ENCODE results near the gene GAS2L1.

GAS2L1 gene

GRCh38 chr22:29331213-29331612 lies 24.8 kb downstream of the GAS2L1 start:
- Histone ChIP-seq H3K36me3 (ENCODE audit: control insufficient read depth, insufficient read depth, low read length, severe bottlenecking) (peaks cover 57% of the 10 kb centered on the region), H3K4me3 (ENCODE audit: low read length) (no peak overlapping the region), H3K9ac (ENCODE audit: low read length) (no peak overlapping the region), H3K27me3 (replicated peaks; ENCODE audit: control insufficient read depth, insufficient read depth, low read length) (no peaks in the 10 kb centered on the region), H3K4me1 (ENCODE audit: control insufficient read depth, insufficient read depth, low read length) (peaks cover 11% of the 10 kb centered on the region), H3K9me3 (ENCODE audit: control insufficient read depth, low read length) (no peaks in the 10 kb centered on the region)
- no peak for DNase-seq (ENCODE audit: low read depth)

- Histone ChIP-seq H3K4me3 (ENCODE audit: low read length) (no peak overlapping the region), H3K27me3 (replicated peaks; ENCODE audit: control insufficient read depth, insufficient read depth, low read length) (no peaks in the 10 kb centered on the region), H3K36me3 (ENCODE audit: control insufficient read depth, insufficient read depth, low read length, severe bottlenecking) (peaks cover 55% of the 10 kb centered on the region), H3K4me1 (ENCODE audit: control insufficient read depth, insufficient read depth, low read length) (peaks cover 14% of the 10 kb centered on the region), H3K9me3 (ENCODE audit: control insufficient read depth, low read length) (no peaks in the 10 kb centered on the region), H3K9ac (ENCODE audit: low read length) (no peak overlapping the region)
- no peak for DNase-seq (ENCODE audit: low read depth)
Observed at GRCh38 chr22:29331658-29332300, 25.3 kb downstream of the GAS2L1 start.

- Histone ChIP-seq H3K36me3 (ENCODE audit: control insufficient read depth, insufficient read depth, low read length, severe bottlenecking) (peaks cover 47% of the 10 kb centered on the region), H3K9me3 (ENCODE audit: control insufficient read depth, low read length) (no peaks in the 10 kb centered on the region), H3K9ac (ENCODE audit: low read length) (no peak overlapping the region)
Observed at GRCh38 chr22:29332886-29333496, 26.5 kb downstream of the GAS2L1 start.

GRCh38 chr22:29334148-29334547 lies 27.7 kb downstream of the GAS2L1 start:
- Histone ChIP-seq H3K4me1 (ENCODE audit: control insufficient read depth, insufficient read depth, low read length) (peaks cover 17% of the 10 kb centered on the region), H3K9ac (ENCODE audit: low read length) (no peak overlapping the region), H3K36me3 (ENCODE audit: control insufficient read depth, insufficient read depth, low read length, severe bottlenecking) (peaks cover 52% of the 10 kb centered on the region), H3K9me3 (ENCODE audit: control insufficient read depth, low read length) (no peaks in the 10 kb centered on the region), H3K27me3 (replicated peaks; ENCODE audit: control insufficient read depth, insufficient read depth, low read length) (no peaks in the 10 kb centered on the region), H3K4me3 (ENCODE audit: low read length) (no peak overlapping the region)
- no peak for DNase-seq (ENCODE audit: low read depth)

More at GRCh38 chr22:29332886-29333496, 26.5 kb downstream of the GAS2L1 start:
- no peaks in the 10 kb centered on the region for H3K27me3 ChIP-seq (replicated peaks; ENCODE audit: control insufficient read depth, insufficient read depth, low read length)
- no peak for DNase-seq (ENCODE audit: low read depth)
- H3K4me1 ChIP-seq (ENCODE audit: control insufficient read depth, insufficient read depth, low read length): peaks cover 17% of the 10 kb centered on the region
- H3K4me3 ChIP-seq (ENCODE audit: low read length): no peak overlapping the region

GRCh38 chr22:29334696-29335344 lies 28.4 kb downstream of the GAS2L1 start:
- H3K9ac ChIP-seq (ENCODE audit: low read length): no peak overlapping the region
- DNase-seq (ENCODE audit: low read depth): no peak
- H3K27me3 ChIP-seq (replicated peaks; ENCODE audit: control insufficient read depth, insufficient read depth, low read length): no peaks in the 10 kb centered on the region
- H3K4me3 ChIP-seq (ENCODE audit: low read length): no peak overlapping the region
- no peaks in the 10 kb centered on the region for H3K9me3 ChIP-seq (ENCODE audit: control insufficient read depth, low read length)
- peaks cover 50% of the 10 kb centered on the region for H3K36me3 ChIP-seq (ENCODE audit: control insufficient read depth, insufficient read depth, low read length, severe bottlenecking)
- H3K4me1 ChIP-seq (ENCODE audit: control insufficient read depth, insufficient read depth, low read length): peaks cover 17% of the 10 kb centered on the region

- Histone ChIP-seq H3K9ac (ENCODE audit: low read length) (no peak overlapping the region), H3K4me1 (ENCODE audit: control insufficient read depth, insufficient read depth, low read length) (peaks cover 15% of the 10 kb centered on the region), H3K9me3 (ENCODE audit: control insufficient read depth, low read length) (no peaks in the 10 kb centered on the region), H3K4me3 (ENCODE audit: low read length) (no peak overlapping the region), H3K27me3 (replicated peaks; ENCODE audit: control insufficient read depth, insufficient read depth, low read length) (no peaks in the 10 kb centered on the region), H3K36me3 (ENCODE audit: control insufficient read depth, insufficient read depth, low read length, severe bottlenecking) (peaks cover 55% of the 10 kb centered on the region)
- no peak for DNase-seq (ENCODE audit: low read depth)
Observed at GRCh38 chr22:29335656-29336055, 29.2 kb downstream of the GAS2L1 start.

- Histone ChIP-seq H3K27me3 (replicated peaks; ENCODE audit: control insufficient read depth, insufficient read depth, low read length) (no peaks in the 10 kb centered on the region), H3K4me1 (ENCODE audit: control insufficient read depth, insufficient read depth, low read length) (peaks cover 7% of the 10 kb centered on the region), H3K9me3 (ENCODE audit: control insufficient read depth, low read length) (no peaks in the 10 kb centered on the region), H3K4me3 (ENCODE audit: low read length) (no peak overlapping the region), H3K9ac (ENCODE audit: low read length) (no peak overlapping the region), H3K36me3 (ENCODE audit: control insufficient read depth, insufficient read depth, low read length, severe bottlenecking) (peaks cover 58% of the 10 kb centered on the region)
- no peak for DNase-seq (ENCODE audit: low read depth)
Observed at GRCh38 chr22:29336751-29337490, 30.5 kb downstream of the GAS2L1 start.

- no peak overlapping the region for H3K4me3 ChIP-seq (ENCODE audit: low read length)
- H3K9me3 ChIP-seq (ENCODE audit: control insufficient read depth, low read length): no peaks in the 10 kb centered on the region
- H3K36me3 ChIP-seq (ENCODE audit: control insufficient read depth, insufficient read depth, low read length, severe bottlenecking): peaks cover 67% of the 10 kb centered on the region
- no peak overlapping the region for H3K9ac ChIP-seq (ENCODE audit: low read length)
- peaks cover 7% of the 10 kb centered on the region for H3K4me1 ChIP-seq (ENCODE audit: control insufficient read depth, insufficient read depth, low read length)
- no peaks in the 10 kb centered on the region for H3K27me3 ChIP-seq (replicated peaks; ENCODE audit: control insufficient read depth, insufficient read depth, low read length)
- no peak for DNase-seq (ENCODE audit: low read depth)
Observed at GRCh38 chr22:29337631-29338284, 31.3 kb downstream of the GAS2L1 start.

- no peak for DNase-seq (ENCODE audit: low read depth)
- peaks cover 71% of the 10 kb centered on the region for H3K36me3 ChIP-seq (ENCODE audit: control insufficient read depth, insufficient read depth, low read length, severe bottlenecking)
- peaks cover 7% of the 10 kb centered on the region for H3K4me1 ChIP-seq (ENCODE audit: control insufficient read depth, insufficient read depth, low read length)
- no peaks in the 10 kb centered on the region for H3K27me3 ChIP-seq (replicated peaks; ENCODE audit: control insufficient read depth, insufficient read depth, low read length)
- H3K9ac ChIP-seq (ENCODE audit: low read length): no peak overlapping the region
- no peak overlapping the region for H3K4me3 ChIP-seq (ENCODE audit: low read length)
- no peaks in the 10 kb centered on the region for H3K9me3 ChIP-seq (ENCODE audit: control insufficient read depth, low read length)
Observed at GRCh38 chr22:29338398-29338797, 31.9 kb downstream of the GAS2L1 start.

- Histone ChIP-seq H3K9ac (ENCODE audit: low read length) (no peak overlapping the region), H3K36me3 (ENCODE audit: control insufficient read depth, insufficient read depth, low read length, severe bottlenecking) (peaks cover 65% of the 10 kb centered on the region), H3K9me3 (ENCODE audit: control insufficient read depth, low read length) (no peaks in the 10 kb centered on the region), H3K4me3 (ENCODE audit: low read length) (no peak overlapping the region), H3K27me3 (replicated peaks; ENCODE audit: control insufficient read depth, insufficient read depth, low read length) (no peaks in the 10 kb centered on the region), H3K4me1 (ENCODE audit: control insufficient read depth, insufficient read depth, low read length) (peaks cover 7% of the 10 kb centered on the region)
- no peak for DNase-seq (ENCODE audit: low read depth)
Observed at GRCh38 chr22:29339381-29340235, 33.2 kb downstream of the GAS2L1 start.

Measured in adipocyte (in vitro differentiated cells).